Tibial nerve (tissue), 3 donors: ENCODE results near the gene OPCML.

Source experiments
- POLR2A ChIP-seq, 2 donors: fragments of 450-650 bp; IDR thresholded peaks; one replicate each; pipeline ENCODE4 v1.6.1; 2017; ENCODE audit warnings: antibody characterized with exemption in 2 of 2, mild to moderate bottlenecking in 2 of 2, moderate library complexity in 2 of 2
- TF ChIP-seq, protein P1 (sequence below), 5 experiments: fragments of 200-600 bp in 3 of 5; fragments of 450-650 bp in 2 of 5; sonication (generic) in 3 of 5; IDR thresholded peaks; one replicate each; pipeline ENCODE4 v1.5.1; 2016 to 2019; ENCODE audit warnings: antibody characterized with exemption in 5 of 5, mild to moderate bottlenecking in 3 of 5, moderate library complexity in 2 of 5

DNA sequence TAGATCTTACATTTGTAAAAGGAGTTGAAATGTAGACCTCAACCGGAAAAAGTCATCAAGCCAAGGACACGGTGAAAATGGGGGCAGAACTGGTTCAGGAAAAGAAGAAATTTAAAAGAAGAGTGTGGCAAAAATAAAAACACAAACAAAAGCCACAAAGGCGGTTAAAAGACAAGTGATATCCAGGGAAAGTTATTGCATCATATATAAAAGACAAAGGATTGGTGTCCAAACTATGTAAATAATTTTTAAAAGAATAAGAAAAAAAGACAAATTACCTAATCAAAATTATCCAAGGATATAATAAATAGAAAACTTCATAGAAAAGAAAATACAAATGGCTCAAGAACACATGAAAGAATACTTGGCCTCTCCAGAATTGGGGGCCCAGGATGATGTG, 45.1 kb upstream of the OPCML start:
- TF ChIP-seq POLR2A (IDR thresholded peaks at IDR 0.05) = no peak
- TF ChIP-seq, protein P1, sequence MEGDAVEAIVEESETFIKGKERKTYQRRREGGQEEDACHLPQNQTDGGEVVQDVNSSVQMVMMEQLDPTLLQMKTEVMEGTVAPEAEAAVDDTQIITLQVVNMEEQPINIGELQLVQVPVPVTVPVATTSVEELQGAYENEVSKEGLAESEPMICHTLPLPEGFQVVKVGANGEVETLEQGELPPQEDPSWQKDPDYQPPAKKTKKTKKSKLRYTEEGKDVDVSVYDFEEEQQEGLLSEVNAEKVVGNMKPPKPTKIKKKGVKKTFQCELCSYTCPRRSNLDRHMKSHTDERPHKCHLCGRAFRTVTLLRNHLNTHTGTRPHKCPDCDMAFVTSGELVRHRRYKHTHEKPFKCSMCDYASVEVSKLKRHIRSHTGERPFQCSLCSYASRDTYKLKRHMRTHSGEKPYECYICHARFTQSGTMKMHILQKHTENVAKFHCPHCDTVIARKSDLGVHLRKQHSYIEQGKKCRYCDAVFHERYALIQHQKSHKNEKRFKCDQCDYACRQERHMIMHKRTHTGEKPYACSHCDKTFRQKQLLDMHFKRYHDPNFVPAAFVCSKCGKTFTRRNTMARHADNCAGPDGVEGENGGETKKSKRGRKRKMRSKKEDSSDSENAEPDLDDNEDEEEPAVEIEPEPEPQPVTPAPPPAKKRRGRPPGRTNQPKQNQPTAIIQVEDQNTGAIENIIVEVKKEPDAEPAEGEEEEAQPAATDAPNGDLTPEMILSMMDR (IDR thresholded peaks at IDR 0.05) = no peak
